ENCODE data around the gene PPM1H.
"Not testable (repeated sequence)": the region's sequence is repeated elsewhere in the genome, so short reads cannot be mapped to it uniquely, and the experiment has no call there.

PPM1H gene

DNA sequence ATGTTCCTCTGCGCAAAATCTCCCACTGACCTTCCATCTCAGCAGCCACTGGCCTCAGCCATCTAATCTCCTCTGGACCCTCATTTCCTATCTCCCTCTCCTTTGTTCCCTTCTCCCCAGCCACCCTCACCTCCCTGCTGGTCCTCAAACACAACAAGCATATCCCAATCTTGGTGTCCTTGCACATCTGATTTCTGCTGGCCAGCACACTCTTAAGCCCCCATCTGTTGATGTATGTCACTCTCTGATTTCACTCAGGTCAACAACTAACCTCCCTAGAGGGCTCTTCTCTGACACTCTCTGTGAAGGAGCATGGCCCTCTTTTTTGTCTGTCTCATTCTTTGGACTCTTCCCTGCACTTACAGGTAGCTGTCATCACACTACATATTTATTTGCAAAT is 25.6 kb downstream of the PPM1H start:
- no peak for DNase-seq (ENCODE audit: low read depth in 2 of 2)

DNA sequence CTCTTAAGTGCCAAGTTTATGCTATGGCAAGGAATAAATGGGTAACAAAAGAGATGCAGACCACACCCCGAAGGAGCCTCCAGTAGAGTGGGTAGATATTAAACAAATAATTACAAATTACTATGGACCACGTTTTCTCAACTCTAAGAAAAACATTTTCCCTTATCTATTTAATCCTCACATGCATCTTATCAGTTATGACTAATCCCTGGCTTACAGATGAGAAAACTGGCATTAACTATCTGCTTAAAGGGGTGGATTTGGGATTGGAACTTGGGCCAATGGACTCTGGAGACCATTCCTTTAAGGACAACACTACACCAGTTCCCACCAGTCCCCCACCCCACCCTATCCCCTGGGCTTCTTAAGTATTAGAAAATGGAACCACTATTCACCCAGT is 26.3 kb downstream of the PPM1H start:
- DNase-seq (ENCODE audit: low read depth in 2 of 2): no peak

DNA sequence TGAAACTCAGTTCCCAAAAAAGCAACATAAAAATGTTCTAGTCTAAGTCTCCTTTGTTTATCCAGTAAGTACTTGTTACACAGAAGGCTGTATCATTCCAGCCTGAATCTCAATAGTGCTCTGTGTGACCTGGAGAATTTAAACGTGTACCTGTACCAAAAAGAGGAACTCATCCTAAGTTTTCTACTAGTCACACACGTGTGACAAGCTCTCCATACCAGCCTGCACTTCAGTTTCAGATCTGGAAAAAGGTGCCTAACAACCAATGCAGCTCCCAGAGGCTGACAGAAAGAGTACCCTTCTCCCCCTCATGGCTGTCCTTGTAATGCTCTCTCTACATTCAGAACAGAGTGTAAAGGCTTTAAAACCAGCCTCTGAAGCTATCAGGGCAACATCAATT is 27.4 kb downstream of the PPM1H start:
- no peak for DNase-seq (ENCODE audit: low read depth in 2 of 2)

DNA sequence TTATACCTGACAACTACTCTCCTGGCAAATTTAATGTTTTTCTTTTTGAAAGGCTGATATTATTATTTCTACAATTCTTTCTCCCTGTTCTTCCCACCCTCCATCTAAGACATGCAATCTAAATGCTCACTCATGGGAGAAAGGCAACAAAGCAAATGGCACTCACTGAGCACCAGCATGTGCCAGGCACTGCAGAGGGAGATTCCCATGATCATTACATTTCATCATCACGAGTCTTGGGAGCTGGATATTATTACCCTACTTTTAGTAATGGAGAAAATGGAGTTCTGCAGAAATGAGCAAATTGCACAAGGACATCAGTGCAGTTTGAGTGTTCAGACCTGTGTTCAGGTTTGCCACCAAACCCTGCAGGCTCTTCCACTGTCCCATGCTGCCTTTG is 27.9 kb downstream of the PPM1H start:
- no peak for DNase-seq (ENCODE audit: low read depth in 2 of 2)

DNA sequence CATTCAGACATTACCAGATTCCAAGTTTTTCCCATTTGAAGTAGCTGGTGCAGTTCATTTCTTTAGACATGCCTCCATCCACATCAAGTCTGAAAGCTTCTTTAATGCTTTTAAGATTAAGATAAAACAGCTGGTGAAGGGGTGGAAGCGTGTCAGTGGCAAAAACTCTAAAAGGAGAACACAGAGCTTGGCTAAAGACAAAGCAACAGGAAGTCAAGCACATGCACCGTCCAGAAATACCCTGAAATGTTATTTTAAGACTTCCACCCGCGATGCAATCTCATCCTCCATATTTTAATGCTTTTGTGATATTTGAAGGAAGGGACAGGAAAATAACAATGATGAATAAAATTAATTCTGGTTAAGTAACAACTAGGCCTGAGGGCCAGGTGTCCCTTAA is 31.8 kb downstream of the PPM1H start:
- no peak for DNase-seq (ENCODE audit: low read depth in 2 of 2)

DNA sequence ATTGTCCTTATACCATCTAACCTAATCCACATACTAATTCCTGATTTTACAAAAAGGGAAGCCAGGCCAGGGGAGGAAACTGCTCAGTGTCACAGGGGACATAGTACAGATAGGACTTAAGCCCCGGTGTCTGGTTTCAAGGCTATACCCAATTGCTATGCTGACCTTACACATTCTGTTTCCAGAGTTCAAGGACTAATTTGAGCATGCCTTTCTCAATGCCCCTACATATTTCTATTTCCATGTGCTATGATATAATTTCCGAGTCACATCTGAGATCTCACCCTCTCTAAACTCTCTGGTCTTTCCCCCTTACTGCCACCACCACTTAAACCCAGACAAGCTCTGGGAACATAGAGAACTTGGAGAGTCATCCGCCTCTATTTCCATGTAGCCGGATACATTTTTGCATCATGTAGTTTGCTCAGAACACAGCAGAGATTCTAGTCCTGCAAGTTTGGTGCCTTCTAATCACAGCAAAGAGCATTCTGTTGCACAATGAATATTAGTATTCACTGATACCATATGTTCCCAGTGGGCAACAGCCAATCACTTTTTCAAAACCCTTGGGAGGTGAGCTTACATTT is 34.2 kb downstream of the PPM1H start:
- DNase-seq (ENCODE audit: low read depth in 2 of 2): no peak

DNA sequence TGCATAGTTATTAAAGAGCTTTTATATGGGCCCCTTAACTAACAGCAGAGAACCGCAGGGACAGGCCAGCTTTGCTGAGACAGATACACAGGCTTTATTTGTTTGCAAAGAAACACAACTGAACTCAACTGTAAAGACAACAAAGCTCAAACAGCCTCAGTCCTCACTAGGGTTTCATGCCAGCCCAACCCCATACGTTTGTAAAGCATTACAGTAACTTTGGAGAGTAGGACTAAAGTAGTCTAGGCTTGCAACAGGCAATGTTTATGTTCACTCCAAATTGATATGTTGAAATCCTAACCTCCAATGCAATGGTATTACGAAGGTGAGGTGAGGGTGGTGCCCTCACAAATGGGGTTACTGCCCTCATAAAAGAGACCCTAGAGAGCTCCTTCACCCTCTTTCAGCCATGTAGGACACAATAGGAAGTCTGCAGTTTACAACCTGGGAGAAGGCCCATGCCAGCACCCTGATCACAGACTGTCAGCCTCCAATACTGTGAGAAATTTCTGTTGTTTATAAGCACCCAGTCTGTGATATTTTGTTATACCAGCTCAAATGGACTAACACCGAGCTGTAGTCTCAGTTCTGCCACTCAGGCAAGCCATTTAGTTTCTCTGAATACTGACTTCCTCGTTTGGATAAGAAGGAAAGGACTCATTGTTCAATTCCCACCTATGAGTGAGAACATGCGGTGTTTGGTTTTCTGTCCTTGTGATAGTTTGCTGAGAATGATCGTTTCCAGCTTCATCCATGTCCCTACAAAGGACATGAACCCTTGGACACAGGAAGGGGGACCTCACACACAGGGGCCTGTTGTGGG is 35.2 kb downstream of the PPM1H start:
- no peak for DNase-seq (ENCODE audit: low read depth in 2 of 2)

DNA sequence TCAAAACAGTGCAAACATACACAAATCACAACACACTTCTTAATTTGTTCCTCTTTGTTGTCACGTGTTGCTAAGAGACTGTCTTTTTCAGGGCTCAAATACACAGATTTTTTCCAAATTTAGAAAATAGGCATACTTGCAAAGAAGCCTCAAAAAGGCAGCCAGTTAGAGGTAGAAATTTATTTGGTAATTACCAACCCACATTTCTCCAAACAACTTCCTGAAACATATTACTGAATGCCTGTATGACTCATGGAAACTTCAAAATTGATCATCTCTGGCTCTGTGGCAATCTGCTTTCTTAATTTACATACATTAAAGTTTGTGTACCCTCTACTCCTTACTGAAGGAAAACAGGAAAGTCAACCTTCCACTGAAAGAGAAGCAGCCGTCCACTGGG is 36.4 kb downstream of the PPM1H start:
- DNase-seq (ENCODE audit: low read depth in 2 of 2): no peak

DNA sequence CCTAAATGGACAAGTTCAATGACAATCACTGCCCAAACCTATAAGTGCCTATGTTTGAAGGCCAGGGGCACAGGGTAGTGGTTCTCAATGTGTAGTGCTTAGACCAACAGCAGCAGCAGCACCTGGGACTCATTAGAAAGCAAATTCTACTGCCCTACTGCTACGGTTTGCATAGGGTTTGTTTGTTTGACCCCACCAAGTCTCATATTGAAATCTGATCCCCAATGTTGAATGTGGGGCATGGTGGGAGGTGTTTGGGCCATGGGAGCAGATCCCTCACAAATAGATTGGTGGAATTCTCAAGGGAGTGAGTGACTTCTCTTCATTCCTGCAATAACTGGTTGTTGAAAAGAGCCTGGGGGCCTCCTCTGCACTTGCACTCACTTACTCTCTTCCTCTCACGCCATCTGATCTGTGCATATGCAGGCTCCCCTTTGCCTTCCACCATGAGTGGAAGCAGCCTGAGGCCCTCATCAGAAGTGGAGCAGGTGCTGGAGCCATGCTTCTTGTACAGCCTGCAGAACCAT is 39.5 kb downstream of the PPM1H start:
- DNase-seq (ENCODE audit: low read depth in 2 of 2): no peak

DNA sequence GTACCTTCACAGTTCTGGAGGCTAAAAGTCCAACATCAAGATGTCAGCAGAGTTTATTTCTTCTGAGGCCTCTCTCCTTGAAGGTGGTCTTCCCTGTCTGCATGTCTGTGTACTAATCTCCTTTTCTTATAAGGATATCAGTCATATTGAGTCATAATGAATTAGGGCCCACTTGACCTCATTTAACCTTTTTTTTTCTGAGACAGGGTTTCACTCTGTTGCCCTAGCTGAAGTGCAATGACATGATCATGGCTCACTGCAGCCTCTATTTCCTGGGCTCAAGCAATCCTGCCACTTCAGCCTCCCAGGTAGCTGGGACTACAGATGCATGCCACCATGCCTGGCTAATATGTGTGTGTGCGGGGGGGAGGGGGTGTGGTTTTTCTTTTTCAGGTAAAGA is 41.7 kb downstream of the PPM1H start:
- no peak for DNase-seq (ENCODE audit: low read depth in 2 of 2)

DNA sequence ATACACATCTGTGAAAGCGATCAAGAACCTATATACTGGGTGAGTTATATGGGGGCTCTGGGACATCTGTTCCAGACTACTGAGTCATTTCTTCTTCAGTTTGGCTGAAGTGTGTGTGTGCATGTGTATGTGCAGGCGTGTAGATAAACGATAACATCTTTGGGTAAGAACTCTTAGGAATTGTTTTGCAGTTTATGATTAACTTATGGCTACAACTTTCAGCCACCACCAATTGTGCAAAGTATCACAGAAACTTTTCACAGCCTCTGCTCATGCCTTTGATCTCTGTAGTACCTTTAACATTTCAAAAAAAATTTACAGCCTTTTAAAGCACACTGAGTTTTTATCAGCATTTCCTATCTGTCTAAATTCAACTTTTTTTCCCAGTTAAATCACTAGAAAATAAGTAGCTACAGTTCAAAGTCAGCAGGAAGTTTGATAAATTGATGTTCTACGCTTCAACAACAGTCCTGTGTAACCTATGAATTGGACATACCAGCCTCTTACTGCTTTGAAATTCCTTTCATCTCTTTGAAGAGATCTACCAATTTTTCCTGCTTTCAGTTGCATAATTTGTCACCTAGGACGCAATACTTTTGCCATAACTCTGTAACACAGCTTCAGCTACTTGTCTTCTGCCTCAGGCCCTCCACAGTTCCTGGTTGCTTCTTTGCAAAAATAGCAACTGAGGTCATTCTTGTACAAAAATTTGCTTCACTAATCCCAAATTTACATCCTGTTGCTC is 43.0 kb downstream of the PPM1H start:
- DNase-seq (ENCODE audit: low read depth in 2 of 2): no peak

DNA sequence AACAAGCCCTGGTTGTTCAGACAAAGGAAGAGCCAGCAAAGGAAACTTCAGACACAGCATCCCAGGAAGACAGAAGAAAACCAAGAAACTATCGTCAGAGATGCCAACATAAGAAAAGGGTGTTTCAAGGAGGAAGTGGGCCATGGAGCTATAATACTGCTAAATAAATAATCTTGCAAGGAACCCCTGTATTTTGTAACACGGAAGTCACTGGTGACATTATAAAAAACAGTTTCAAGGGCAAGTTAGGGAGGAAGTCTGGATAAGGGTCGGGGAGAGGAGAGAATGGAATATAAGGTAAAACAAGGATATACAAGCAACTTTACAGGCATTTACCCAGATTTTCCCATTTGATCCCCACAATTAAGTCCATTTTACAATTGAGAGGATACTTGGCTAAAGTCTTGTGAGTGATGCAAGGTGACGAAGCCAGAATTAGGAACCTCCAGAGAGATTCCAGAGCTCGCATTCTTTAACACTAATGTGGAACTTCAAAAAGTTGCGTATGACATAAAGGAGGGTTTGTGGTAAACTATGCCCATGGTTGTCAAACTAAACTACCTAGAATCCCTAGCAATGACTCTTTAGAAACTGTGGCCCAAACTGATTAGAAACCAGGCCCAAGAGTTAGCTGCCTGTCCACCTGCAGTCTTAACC is 46.4 kb downstream of the PPM1H start:
- DNase-seq (ENCODE audit: low read depth in 2 of 2): no peak

DNA sequence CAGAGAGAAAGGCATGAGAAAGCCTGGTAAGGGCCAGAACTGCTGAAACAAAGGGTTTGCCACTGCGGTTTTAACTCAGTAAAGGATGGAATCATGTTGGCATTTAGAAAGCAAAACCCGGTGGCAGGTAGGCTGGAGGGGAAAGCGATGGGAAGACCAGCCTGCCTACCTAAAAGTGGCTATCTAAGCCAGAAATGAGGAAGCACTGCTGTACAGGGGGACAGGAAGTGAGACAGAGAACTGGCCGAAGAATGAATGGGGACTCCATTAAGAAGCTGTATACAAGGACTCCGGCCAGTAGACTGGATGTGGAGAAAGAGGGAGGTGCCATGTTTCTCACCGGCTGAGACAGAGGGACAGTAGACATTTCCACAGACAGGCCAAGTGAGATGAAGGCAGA is 48.2 kb downstream of the PPM1H start:
- no peak for DNase-seq (ENCODE audit: low read depth in 2 of 2)

DNA sequence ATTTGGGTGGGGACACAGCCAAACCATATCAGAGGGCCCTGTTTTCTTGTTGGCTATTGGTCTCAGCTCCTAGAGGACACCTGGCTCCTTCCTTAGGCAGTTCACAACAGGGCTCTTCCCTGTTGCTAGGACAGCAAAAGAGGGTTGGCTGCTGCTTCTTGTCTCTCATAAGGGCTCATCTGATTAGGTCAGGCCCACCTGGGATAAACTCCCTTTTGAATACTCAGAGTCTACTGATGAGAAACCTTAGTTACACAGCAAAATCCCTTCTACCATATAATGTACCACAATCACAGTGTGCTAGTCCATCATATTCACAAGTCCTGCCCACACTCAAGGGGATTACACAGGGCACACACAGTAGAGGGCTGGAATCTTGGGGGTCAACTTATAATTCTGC is 49.7 kb downstream of the PPM1H start:
- no peak for DNase-seq (ENCODE audit: low read depth in 2 of 2)

DNA sequence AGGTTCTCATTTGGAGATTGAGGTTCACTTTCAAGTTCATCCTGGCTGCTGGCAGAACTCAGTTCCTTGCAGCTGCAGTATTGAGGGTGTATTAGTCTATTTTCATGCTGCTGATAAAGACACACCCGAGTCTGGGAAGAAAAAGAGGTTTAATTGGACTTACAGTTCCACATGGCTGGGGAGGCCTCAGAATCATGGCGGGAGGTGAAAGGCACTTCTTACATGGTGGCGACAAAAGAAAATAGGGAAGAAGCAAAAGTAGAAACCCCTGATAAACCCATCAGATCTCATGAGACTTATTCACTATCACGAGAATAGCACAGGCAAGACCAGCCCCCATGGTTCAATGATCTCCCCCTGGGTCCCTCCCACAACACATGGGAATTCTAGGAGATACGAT is 50.1 kb downstream of the PPM1H start:
- DNase-seq (ENCODE audit: low read depth in 2 of 2): not testable (repeated sequence)

DNA sequence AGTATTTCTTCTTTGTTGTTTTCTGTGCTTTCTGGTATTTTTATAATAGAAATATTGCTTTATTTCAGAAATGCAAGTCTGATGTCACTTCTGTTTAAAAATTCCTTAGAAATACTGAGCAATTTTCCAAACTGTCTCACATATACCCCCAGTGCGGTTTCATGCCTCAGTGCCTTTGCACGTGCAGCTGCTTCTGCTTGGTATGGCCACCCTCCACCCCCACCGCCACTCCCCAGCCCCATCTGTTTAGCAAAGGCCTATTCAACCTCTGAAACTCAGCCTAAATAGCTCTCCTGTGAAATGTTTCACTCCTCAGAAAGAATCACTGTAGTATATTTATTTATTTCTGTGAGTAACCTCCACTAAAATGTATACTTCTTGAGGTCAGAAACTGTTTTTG is 52.3 kb downstream of the PPM1H start:
- DNase-seq (ENCODE audit: low read depth in 2 of 2): no peak

DNA sequence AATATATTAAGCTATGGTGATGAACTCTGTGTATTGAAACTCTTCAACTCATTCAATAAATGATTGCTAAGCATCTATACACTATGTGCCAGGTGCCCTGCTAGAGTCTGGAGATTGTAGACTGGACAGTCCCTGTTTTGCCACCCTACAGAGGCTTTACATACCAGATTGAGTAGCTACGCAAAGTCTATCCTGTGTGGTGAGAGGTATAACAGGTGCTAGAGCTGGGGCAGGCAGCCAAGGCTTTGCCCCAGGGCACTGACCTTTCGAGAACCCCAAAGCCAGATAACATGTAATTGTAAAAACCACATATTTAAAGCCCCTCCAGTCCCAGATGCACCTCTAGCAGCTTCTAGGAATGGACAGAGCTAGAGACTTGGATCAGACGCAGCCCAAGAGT is 52.8 kb downstream of the PPM1H start:
- no peak for DNase-seq (ENCODE audit: low read depth in 2 of 2)

DNA sequence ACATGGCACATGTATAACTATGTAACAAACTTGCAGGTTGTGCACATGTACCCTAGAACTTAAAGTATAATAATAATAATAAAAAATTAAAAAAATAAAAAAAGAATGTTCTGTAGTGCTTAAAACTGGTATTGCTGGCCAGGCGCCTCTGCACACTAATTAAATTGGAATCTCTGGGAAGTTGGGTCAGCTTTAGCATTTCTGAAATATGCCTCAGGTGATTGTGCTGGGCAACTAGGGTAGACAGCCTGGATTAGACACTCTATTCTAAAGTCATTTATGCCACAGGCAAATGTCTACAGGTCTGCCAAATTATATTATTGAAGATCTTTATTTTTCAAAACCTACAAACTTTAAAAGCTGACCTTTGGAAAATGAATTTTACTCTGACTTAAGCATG is 55.3 kb downstream of the PPM1H start:
- DNase-seq (ENCODE audit: low read depth in 2 of 2): no peak

DNA sequence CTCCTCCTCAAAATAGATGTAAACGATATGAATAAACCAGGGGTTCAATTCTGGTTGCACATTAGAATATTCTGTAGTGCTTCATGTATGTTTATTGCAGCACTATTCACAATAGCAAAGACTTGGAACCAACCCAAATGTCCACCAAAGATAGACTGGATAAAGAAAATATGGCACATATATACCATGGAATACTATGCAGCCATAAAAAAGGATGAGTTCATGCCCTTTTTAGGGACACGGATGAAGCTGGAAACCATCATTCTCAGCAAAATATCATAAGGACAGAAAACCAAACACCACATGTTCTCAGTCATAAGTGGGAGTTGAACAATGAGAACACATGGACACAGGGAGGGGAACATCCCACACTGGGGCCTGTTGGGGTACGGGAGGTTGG is 55.7 kb downstream of the PPM1H start:
- not testable (repeated sequence) for DNase-seq (ENCODE audit: low read depth in 2 of 2)

DNA sequence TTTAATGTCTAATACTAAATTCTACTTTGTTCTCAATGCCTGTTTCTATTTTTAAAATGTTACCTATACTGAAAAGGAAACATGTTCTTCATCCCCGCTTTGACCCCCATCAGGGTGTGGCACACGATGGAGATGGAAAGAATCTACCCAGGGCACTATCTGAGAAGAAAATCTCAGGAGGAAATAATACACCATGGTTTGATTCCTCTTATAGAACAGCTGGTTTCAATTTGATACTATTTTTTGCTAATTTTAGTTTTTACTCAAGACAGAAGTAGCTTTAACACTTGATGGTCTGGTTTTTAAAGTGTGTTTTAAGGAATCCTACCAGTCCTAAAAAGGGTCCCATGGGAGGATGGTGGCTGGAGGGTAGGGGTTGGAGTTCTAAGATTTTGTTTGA is 56.7 kb downstream of the PPM1H start:
- no peak for DNase-seq (ENCODE audit: low read depth in 2 of 2)

DNA sequence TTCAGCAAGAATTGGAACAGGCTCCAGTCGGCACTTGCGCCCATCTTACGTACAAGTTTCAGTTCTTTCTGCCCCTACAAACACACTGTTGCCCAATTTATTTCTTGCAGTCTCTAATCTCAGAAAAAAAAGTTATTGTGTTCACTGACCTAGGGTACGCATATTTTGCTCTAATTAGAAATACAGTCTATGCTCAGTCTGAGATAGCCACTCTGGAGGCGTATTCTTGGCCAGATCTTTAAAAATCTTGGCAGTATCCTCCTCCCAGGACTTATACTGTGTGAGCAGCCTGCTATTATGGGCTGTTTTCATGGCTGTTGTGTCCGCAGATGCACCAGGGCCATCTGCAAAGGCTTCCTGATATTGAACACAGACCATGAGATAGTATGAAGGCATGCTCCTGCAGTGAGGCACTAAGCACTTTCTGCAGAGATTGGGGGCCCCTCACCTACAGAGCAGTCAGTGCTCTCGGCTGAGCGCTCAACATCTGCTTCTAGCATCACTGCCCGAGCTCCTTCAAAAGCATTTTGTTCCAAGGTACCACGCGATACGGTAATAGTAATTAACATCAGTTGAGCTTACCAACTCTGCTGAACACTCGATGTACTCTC is 57.9 kb downstream of the PPM1H start:
- DNase-seq (ENCODE audit: low read depth in 2 of 2): no peak

Measured in stimulated activated CD8-positive, alpha-beta memory T cell treated with anti-CD3 and anti-CD28 coated beads, Interleukin-7, amount 100 ng/mL, for 4 hours (primary cell).